Osteocyte (in vitro differentiated cells): ENCODE measurements around the gene KRTAP10-10. TPM values are rescaled to one million over a fixed set of nuclear protein-coding genes. Genes with fewer than 3 reads are reported as not detected.
"Not testable (repeated sequence)": the region's sequence is repeated elsewhere in the genome, so short reads cannot be mapped to it uniquely, and the experiment has no call there.

Experiments used
- DNase-seq: peaks from one replicate; pipeline ENCODE4 v3.0.0; 2021; ENCODE audit warnings: mixed read lengths; ENCODE audit not compliant: unreplicated experiment; ENCODE audit errors: extremely low spot score
- H3K27ac Mint-ChIP-seq: one replicate; pipeline ENCODE4 v1.8.0; 2021; ENCODE audit warnings: mild to moderate bottlenecking, mixed read lengths; ENCODE audit not compliant: unreplicated experiment
- H3K27me3 Mint-ChIP-seq: one replicate; pipeline ENCODE4 v1.8.0; 2021; ENCODE audit warnings: mixed read lengths; ENCODE audit not compliant: unreplicated experiment
- H3K36me3 Mint-ChIP-seq: one replicate; pipeline ENCODE4 v1.8.0; 2021; ENCODE audit warnings: mixed read lengths; ENCODE audit not compliant: unreplicated experiment
- H3K4me1 Mint-ChIP-seq: one replicate; pipeline ENCODE4 v1.8.0; 2021; ENCODE audit warnings: mixed read lengths; ENCODE audit not compliant: unreplicated experiment
- H3K4me3 Mint-ChIP-seq: one replicate; pipeline ENCODE4 v1.8.0; 2021; ENCODE audit warnings: mild to moderate bottlenecking, moderate library complexity, mixed read lengths; ENCODE audit not compliant: unreplicated experiment
- H3K9me3 Mint-ChIP-seq: one replicate; pipeline ENCODE4 v1.8.0; 2021; ENCODE audit warnings: mixed read lengths; ENCODE audit not compliant: unreplicated experiment
- total RNA-seq: library from RNA; stranded (reverse); gene quantifications from 2 replicates; pipeline ENCODE4 v1.2.1, GENCODE V29; 2021
- TF ChIP-seq, protein P1 (sequence below): fragments of 200-600 bp; sonication (generic); IDR thresholded peaks from 2 replicates; pipeline ENCODE4 v1.5.0; 2021; ENCODE audit warnings: antibody characterized with exemption, mild to moderate bottlenecking, moderate library complexity

The KRTAP10-10 gene
- total RNA-seq, 1 donor from 2014 or later = not detected

DNA sequence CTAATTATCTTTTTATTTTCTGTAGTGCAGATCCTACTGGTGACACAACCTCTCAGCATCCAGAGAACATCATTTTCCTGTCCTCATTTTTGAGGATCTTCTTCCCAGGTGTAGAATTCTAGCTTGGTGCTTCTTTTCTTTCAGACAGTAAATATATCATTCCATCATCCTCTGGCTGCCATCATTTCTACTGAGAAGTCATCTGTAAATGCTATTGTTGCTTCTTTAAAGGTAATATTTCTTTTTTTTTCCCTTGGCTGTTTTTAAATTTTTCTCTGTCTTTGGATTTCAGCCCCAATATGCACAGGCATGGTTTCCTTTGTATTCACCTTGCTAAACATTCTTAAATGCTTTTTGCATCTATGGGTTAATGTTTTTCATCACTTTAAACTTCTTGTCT, 13.6 kb upstream of the KRTAP10-10 start:
- H3K27me3 Mint-ChIP-seq = peaks cover 7% of the 10 kb centered on the region
- H3K9me3 Mint-ChIP-seq = peaks cover 44% of the 10 kb centered on the region

DNA sequence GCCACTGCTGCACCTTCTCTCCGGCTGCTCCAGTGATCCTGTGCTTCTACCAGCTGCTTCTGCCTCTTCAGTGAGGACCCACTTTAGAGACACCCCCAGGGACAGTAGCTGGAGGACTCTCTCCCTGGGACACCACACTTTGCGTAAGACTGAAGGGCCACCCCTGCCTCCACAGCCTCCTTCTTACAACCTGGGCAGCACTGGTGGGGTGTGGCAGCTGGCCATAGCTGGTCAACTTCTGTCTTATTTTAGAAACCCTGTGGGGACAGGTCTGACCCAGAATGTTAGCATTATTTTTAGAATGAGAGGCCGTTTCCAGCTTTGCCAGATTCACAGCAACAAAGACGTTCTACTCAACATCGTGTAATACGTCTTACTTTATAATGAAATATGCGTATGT, 11.4 kb upstream of the KRTAP10-10 start:
- Mint-ChIP-seq H3K4me3 (no peak overlapping the region), H3K36me3 (no peaks in the 10 kb centered on the region), H3K27me3 (no peaks in the 10 kb centered on the region), H3K27ac (no peak overlapping the region), H3K4me1 (no peaks in the 10 kb centered on the region), H3K9me3 (peaks cover 37% of the 10 kb centered on the region)
- TF ChIP-seq, protein P1, sequence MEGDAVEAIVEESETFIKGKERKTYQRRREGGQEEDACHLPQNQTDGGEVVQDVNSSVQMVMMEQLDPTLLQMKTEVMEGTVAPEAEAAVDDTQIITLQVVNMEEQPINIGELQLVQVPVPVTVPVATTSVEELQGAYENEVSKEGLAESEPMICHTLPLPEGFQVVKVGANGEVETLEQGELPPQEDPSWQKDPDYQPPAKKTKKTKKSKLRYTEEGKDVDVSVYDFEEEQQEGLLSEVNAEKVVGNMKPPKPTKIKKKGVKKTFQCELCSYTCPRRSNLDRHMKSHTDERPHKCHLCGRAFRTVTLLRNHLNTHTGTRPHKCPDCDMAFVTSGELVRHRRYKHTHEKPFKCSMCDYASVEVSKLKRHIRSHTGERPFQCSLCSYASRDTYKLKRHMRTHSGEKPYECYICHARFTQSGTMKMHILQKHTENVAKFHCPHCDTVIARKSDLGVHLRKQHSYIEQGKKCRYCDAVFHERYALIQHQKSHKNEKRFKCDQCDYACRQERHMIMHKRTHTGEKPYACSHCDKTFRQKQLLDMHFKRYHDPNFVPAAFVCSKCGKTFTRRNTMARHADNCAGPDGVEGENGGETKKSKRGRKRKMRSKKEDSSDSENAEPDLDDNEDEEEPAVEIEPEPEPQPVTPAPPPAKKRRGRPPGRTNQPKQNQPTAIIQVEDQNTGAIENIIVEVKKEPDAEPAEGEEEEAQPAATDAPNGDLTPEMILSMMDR = no peak
- DNase-seq = peak; percentile 78

More for the DNA sequence above, 13.6 kb upstream of the KRTAP10-10 start:
- TF ChIP-seq, protein P1 = no peak
- Mint-ChIP-seq H3K27ac (no peak overlapping the region), H3K4me1 (no peaks in the 10 kb centered on the region), H3K4me3 (no peak overlapping the region), H3K36me3 (no peaks in the 10 kb centered on the region)
- DNase-seq = no peak

DNA sequence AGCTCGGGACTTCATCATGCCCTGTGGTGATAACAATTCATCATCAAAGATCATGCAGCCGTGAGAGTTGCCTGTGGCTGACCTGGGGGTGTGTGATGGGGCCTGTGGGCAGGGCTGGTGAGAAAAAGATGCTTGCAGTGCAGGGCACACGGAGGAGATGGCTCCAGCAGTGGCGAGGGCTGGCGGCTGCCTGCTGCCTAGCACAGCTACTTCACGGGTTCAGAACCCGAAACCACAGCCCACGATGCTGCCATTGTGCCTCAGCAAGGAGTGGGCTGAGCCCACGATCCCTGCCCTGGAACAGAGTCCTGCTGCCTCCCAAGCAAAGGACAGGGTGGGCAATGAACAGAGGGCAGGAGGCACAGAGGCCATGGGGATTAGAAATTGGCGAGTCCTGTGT, 10.9 kb upstream of the KRTAP10-10 start:
- TF ChIP-seq, protein P1 = no peak

DNA sequence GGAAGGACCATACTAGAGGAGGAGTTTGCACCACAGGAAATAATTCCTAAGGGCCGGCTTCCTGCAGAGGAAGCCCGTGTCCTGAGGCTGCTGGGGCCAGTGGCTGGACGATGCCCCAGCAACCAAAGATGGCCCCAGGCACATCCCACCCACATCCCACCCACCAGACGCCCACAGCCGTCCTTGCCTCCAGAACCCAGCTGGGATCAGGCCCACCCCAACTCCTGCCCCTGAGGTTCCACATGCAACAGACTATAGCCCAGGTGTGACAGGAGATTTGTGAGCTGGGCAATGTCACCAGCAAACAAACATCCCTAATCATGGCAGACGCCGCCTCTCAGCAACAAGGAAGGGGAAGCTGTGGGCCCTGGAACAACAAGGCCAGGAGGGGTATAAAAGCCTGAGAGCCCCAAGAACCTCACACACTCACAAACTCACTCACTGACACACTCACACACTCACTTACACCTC, 10.4 kb upstream of the KRTAP10-10 start, which contains the start of gene KRTAP10-9:
KRTAP10-9 (plus strand) TSS at position 421 of the 471 bp plus-strand sequence. CDS start 79 bp downstream, outside the sequence.
- no peak for DNase-seq
- Mint-ChIP-seq H3K4me3 (no peak within 1 kb of the TSS), H3K9me3 (peaks cover 43% of the 10 kb centered on the region), H3K4me1 (no peaks in the 10 kb centered on the region), H3K27me3 (no peaks in the 10 kb centered on the region), H3K27ac (no peak within 1 kb of the TSS), H3K36me3 (peaks cover 3% of the 10 kb centered on the region)
- TF ChIP-seq, protein P1 = no peak

More for the DNA sequence above, 10.9 kb upstream of the KRTAP10-10 start:
- H3K4me3 Mint-ChIP-seq = no peak overlapping the region
- no peak overlapping the region for H3K27ac Mint-ChIP-seq
- DNase-seq = peak; percentile 65
- no peaks in the 10 kb centered on the region for H3K27me3 Mint-ChIP-seq
- H3K9me3 Mint-ChIP-seq = peaks cover 41% of the 10 kb centered on the region
- peaks cover 3% of the 10 kb centered on the region for H3K36me3 Mint-ChIP-seq
- H3K4me1 Mint-ChIP-seq = no peaks in the 10 kb centered on the region

DNA sequence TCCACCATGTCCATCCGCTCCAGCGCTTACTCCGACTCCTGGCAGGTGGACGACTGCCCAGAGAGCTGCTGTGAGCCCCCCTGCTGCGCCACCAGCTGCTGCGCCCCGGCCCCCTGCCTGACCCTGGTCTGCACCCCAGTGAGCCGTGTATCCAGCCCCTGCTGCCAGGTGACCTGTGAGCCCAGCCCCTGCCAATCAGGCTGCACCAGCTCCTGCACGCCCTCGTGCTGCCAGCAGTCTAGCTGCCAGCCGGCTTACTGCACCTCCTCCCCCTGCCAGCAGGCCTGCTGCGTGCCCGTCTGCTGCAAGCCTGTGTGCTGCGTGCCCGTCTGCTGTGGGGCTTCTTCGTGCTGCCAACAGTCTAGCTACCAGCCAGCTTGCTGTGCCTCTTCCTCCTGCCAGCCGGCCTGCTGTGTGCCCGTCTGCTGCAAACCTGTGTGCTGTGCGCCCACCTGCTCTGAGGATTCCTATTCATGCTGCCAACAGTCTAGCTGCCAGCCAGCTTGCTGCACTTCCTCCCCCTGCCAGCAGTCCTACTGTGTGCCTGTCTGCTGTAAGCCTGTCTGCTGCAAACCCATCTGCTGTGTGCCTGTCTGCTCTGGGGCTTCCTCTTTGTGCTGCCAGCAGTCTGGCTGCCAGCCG, 9.9 kb upstream of the KRTAP10-10 start:
- H3K4me1 Mint-ChIP-seq, H3K4me3 Mint-ChIP-seq, H3K27ac Mint-ChIP-seq, H3K27me3 Mint-ChIP-seq, H3K36me3 Mint-ChIP-seq: not testable (repeated sequence)
- DNase-seq = peak; percentile 79
- peaks cover 47% of the 10 kb centered on the region for H3K9me3 Mint-ChIP-seq

DNA sequence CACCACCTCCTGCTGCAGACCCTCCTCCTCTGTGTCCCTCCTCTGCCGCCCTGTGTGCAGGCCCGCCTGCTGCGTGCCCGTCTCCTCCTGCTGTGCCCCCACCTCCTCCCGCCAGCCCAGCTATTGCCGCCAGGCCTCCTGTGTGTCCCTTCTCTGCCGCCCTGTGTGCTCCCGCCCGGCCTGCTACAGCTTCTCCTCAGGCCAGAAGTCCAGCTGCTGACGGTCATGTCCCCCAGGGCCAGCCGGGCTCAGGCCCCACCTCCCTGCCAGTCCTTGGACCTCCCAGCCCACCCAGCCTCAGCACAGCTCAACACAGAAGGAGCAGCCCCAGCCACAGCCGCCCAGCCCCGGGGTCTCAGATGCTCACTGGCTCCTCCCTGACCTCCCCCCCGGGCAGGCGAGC, 9.3 kb upstream of the KRTAP10-10 start:
- H3K9me3 Mint-ChIP-seq = peaks cover 45% of the 10 kb centered on the region
- H3K27ac Mint-ChIP-seq, H3K36me3 Mint-ChIP-seq, H3K4me3 Mint-ChIP-seq, H3K4me1 Mint-ChIP-seq, H3K27me3 Mint-ChIP-seq: not testable (repeated sequence)
- DNase-seq = peak; percentile 73
